ENCODE data around the gene FHAD1. TPM values are rescaled to one million over a fixed set of nuclear protein-coding genes. Genes with fewer than 3 reads are reported as not detected.
"Not testable (repeated sequence)": the region's sequence is repeated elsewhere in the genome, so short reads cannot be mapped to it uniquely, and the experiment has no call there.

Gene FHAD1
- total RNA-seq, 1 donor from 2014 or later = 0.32 TPM

DNA sequence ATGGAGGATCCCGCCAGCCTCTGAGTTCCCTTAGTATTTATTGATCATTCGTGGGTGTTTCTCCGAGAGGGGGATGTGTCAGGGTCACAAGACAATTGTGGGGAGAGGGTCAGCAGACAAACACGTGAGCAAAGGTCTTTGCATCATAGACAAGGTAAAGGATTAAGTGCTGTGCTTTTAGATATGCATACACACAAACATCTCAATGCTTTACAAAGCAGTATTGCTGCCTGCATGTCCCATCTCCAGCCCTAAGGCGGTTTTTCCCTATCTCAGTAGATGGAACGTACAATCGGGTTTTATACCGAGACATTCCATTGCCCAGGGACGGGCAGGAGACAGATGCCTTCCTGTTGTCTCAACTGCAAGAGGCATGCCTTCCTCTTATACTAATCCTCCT is 132.1 kb downstream of the FHAD1 start:
- ATAC-seq = not testable (repeated sequence)

GRCh38 chr1:15380601-15381508 is 133.8 kb downstream of the FHAD1 start:
- no peak for ATAC-seq

GRCh38 chr1:15381805-15382204 is 134.8 kb downstream of the FHAD1 start:
- no peak for ATAC-seq

DNA sequence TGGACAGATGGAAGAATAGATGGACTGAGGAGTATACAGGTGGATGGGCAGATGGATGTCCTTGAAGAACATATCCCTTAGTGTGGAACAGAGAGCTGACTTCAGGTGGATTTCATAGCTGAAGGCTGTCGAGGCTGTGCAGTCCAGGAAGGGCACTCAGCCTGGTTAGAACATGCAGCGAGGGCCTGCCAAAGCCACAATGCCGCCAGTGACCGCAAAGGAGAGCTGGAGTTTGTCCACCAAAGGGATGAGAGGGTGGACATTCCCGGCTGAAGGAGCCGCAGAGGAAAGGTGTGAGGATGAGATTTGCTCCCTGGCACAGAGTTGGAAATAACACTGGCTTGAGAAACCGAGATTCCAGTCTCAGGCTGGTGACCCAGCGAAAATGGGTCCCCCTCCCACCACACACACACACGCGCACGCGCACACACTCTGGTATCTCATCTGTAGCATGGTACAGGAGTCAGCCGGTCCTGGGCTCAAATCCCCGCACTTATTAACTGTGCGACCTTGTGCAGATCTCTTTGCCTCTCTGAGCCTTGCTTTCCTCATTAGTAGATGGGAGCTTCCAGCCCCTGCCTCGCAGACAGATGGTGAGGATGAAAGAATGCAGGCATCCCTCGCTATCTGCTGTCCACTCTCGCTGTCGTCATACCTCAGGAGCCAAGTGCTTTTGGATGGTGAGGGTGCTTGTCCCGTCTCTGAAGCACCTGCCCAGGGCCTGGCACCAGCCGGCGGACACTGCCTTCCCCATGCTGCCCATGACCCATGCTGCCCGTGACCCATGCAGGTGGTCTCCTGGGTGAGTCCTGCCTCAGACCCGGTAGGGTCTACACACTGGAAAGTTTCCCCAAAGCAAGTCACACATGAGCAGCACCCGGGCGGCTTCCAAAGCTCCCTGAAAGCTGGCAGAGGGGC is 135.8 kb downstream of the FHAD1 start:
- ATAC-seq = no peak

- ATAC-seq = no peak
These were observed 136.8 kb downstream of the FHAD1 start for GRCh38 chr1:15383810-15384209.

- no peak for ATAC-seq
These were observed 137.4 kb downstream of the FHAD1 start for GRCh38 chr1:15384301-15384901.

DNA sequence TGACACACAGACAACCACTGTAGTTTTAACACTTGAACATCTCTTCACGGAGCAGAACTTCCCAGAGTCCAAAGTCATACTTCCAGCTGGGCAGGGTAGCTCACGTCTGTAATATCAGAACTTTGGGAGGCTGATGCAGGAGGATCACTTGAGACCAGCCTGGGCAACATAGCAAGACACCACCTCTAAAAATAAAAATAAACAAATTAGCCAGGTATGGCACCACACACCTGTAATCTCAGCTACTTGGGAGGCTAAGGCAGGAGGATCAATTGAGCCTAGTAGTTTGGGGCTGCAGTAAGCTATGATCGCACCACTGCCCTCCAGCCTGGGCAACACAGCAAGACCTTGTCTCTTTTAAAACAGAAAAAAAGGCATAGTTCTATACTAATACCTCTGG is 138.4 kb downstream of the FHAD1 start:
- ATAC-seq = no peak

GRCh38 chr1:15386164-15386749 is 139.2 kb downstream of the FHAD1 start:
- no peak for ATAC-seq

DNA sequence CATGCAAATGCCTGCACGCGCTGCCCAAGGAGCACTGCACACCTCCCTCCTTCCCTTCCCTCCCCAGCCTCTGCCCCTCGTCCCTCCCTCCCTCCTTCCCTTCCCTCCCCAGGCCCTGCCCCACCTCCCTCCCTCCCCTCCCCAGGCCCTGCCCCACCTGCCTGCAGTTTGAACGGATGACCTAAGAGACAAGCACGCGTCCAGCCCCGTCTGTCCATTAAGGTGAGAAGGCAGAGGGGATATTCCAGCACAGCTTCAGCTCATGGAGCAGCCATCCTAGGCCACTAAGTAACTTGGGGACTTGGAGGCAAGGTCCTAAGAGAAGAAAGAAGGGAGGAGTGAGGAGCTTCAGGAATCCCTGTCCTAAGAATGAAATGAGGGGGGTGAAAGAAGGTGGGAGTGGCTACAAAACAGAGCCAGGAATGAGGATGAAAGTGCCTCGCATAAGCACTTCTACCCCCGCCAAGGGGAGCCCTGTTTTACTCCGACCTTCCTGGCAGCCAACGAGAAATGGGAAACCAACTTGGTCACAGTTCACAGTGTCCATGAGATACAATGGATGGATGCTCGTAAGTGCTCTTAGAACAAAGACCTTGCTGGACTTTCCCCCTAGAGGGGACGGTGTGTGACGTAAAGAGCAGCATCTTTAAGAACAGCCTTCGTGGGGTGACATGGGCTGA is 141.3 kb downstream of the FHAD1 start:
- ATAC-seq = no peak

GRCh38 chr1:15389828-15390227 is 142.8 kb downstream of the FHAD1 start:
- not testable (repeated sequence) for ATAC-seq

GRCh38 chr1:15390667-15391066 is 143.6 kb downstream of the FHAD1 start:
- no peak for ATAC-seq

GRCh38 chr1:15391366-15391765 is 144.3 kb downstream of the FHAD1 start:
- no peak for ATAC-seq

GRCh38 chr1:15393475-15394257 is 146.6 kb downstream of the FHAD1 start:
- no peak for ATAC-seq

DNA sequence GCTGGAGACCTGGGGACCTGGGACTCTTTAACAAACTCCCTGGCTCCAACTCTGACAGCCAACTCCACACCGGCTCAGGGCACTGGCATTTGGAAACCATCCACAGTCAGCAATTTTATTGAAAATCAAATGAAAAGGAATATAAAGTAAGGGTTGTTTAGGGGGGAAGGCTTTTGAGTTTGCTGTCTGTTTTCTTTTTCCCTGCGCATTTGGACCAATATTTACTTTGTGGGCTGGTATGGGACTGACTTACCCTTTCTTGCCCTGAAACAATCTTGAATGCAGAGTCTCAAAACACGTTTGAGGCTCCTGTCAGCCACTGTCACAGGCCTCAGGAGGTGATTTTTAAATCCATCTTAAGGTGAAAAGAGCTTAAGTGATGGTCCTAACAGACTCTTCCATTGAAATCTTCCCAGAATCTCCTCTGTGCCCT is 147.3 kb downstream of the FHAD1 start:
- no peak for ATAC-seq

DNA sequence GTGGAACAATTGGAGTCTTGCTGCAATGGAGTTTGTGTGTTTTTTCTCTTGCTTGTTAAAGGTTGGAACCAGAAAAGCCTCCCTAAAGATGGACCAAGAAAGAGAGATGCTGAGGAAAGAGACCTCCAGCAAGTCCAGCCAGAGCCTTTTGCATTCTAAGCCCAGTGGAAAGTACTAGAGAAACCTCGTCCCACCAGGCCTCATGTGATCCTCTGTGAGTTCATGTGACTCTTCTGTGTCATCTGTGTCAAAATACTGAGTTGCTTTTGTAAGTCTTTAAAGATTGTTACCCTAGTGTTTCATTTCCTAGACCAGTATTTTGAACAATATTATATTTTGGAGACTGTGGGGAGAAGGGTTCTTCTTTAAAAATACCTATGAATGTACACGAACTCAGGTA is 150.2 kb downstream of the FHAD1 start:
- ATAC-seq = no peak

DNA sequence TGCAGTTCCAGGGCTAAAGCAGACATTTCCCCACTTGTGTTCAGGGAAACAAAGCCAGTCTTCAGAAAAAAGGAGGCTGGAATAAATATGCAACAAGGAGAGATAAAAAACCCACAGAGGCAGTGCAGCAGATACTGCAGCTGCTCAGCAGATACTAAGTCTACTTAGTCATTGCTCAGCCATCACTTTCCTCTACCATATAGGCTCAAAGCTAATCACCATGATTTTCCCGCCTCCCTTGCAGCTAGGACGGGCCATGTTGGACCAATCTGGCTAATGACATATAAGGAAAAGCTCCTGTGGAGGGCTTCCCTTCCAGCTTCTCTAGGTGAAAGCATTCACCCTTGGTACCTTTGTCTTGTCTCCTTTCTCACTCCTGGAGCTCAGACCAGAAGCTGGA is 152.7 kb downstream of the FHAD1 start:
- ATAC-seq = peak; percentile 10

DNA sequence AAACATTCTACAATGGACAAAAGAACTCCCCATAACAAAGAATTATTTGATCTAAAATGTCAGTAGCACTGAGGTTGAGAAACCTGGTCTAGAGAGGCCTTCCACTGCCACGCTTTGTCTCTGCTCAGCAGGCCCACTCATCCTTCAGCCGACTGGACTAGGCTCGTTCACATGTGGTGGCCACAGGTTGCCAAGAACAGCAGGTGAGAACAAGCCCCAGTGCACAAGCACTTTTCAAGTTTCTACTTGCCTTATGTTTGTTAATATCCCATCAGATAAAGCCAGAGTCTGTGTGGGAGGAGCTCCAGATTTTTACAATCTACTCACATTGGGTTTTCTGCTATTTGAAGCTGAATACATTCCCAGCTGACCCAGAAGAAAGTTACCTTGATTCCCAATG is 153.6 kb downstream of the FHAD1 start:
- ATAC-seq = peak; percentile 92

- no peak for ATAC-seq
These were observed 154.5 kb downstream of the FHAD1 start for GRCh38 chr1:15401391-15402055.

DNA sequence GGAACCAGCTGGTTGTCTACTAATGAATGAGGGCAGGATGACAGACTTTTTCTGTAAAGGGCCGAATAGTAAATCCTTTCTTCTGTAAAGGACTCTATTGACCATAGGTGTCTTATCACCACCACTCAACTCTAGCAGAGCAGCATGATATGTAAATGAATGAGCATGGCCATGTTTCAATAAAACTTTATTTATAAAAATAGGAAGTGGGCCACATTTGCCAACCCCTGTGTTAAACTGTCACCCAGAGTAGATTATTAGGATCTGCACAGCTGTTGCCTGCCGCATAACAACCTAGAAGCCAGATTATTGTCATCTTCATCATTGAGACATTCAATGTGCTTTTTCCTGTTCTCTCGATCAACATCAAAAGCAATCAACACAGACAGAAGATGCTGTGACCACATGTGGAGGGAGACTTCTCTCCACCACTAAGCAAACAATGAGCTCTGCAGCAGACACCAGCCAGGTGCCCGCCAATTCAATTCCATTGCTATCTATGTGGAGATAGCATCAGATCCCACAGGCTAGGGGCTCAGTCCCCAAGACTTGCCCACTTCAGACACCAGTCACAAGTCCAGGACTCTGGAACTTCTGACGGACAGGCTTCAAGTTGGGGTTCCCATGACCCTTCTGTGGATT is 155.9 kb downstream of the FHAD1 start:
- no peak for ATAC-seq

DNA sequence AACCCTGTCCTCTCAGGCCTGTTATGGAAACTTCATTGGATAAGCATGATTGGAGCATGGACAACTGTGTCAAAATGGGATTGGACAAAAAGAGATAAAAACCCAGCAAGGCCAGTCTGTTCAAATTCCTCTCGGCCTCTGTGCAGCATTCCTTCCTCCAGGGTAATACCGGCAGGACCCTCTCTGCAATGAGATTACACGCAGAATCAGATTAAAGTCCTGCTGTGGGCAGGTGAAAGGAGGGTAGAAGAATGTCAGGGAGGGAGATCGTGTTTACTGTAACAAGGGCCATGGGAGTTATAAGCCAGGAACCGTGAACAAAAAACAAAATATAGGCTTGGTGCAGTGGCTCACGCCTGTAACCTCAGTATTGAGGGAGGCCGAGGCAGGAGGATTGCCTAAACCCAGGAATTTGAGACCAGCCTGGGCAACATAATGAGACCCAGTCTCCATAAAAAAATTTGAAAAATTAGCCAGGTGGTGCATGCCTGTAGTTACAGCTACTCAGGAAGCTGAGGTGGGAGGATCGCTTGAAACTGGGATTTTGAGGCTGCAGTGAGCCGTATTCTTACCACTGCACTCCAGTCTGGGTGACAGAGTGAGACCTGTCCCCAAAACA is 157.0 kb downstream of the FHAD1 start:
- ATAC-seq = no peak

All from esophagus mucosa (tissue), 1 donor.